A549 (cell line): ENCODE data around the gene RNU6-9.

Source experiments
- EP300 ChIP-seq, 2 experiments: fragments of >200 bp; sonication (Bioruptor Twin); formaldehyde crosslinking; IDR thresholded peaks; 2 replicates in 1 of 2; 3 replicates in 1 of 2; pipeline ENCODE4 v1.6.1; 2016 to 2017
- HMGXB4 ChIP-seq: fragments of 250-450 bp; sonication (Bioruptor Pico); IDR thresholded peaks from 2 replicates; pipeline ENCODE4 v1.5.0; 2021; ENCODE audit warnings: mild to moderate bottlenecking, moderate library complexity, borderline replicate concordance
- JUNB ChIP-seq: fragments of >200 bp; sonication (Bioruptor Twin); formaldehyde crosslinking; IDR thresholded peaks from 2 replicates; pipeline ENCODE4 v1.6.1; 2016
- MAZ ChIP-seq: fragments of 150-350 bp; IDR thresholded peaks from 2 replicates; pipeline ENCODE4 v1.6.1; 2014; ENCODE audit warnings: antibody characterized with exemption, low read depth, low read length, borderline replicate concordance
- MYC ChIP-seq: IDR thresholded peaks from 2 replicates; pipeline ENCODE4 v1.6.1; 2012; ENCODE audit warnings: mild to moderate bottlenecking, inconsistent platforms, low read length, improper control_type of control experiment, borderline replicate concordance
- ZSCAN20 ChIP-seq: fragments of 250-450 bp; sonication (Bioruptor Pico); IDR thresholded peaks from 2 replicates; pipeline ENCODE4 v1.8.0; 2022; ENCODE audit warnings: mild to moderate bottlenecking, moderate library complexity
- TF ChIP-seq, protein P1 (sequence below): fragments of >200 bp; sonication (Bioruptor Twin); formaldehyde crosslinking; IDR thresholded peaks from 3 replicates; pipeline ENCODE4 v1.5.1; 2016
- TF ChIP-seq, protein P2 (sequence below): fragments of 150-350 bp; IDR thresholded peaks from 2 replicates; pipeline ENCODE4 v1.6.1; 2014; ENCODE audit warnings: low read depth, mild to moderate bottlenecking, low read length

DNA sequence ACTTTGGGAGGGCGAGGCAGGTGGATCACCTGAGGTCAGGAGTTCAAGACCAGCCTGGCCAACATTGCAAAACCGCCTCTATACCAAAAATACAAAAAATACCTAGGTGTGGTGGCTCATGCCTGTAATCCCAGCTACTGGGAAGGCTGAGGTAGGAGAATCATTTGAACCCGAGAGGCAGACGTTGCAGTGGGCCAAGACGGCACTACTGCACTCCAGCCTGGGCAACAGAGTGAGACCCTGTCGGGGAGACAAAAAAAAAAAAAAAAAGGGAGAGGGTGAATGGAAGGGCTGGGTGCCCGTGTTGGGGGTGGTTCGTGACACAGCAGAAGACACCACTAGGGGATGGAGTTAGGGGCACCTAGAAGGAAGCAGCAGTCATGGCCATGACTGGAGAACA lies 23.0 kb upstream of the RNU6-9 start:
- TF ChIP-seq HMGXB4 (CRISPR knock-in tag) (no peak), EP300 (IDR thresholded peaks at IDR 0.05) (no peak), MYC (no peak), ZSCAN20 (CRISPR knock-in tag) (no peak), MAZ (no peak), JUNB (no peak)
- TF ChIP-seq, protein P1, sequence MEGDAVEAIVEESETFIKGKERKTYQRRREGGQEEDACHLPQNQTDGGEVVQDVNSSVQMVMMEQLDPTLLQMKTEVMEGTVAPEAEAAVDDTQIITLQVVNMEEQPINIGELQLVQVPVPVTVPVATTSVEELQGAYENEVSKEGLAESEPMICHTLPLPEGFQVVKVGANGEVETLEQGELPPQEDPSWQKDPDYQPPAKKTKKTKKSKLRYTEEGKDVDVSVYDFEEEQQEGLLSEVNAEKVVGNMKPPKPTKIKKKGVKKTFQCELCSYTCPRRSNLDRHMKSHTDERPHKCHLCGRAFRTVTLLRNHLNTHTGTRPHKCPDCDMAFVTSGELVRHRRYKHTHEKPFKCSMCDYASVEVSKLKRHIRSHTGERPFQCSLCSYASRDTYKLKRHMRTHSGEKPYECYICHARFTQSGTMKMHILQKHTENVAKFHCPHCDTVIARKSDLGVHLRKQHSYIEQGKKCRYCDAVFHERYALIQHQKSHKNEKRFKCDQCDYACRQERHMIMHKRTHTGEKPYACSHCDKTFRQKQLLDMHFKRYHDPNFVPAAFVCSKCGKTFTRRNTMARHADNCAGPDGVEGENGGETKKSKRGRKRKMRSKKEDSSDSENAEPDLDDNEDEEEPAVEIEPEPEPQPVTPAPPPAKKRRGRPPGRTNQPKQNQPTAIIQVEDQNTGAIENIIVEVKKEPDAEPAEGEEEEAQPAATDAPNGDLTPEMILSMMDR = no peak
- TF ChIP-seq, protein P2, sequence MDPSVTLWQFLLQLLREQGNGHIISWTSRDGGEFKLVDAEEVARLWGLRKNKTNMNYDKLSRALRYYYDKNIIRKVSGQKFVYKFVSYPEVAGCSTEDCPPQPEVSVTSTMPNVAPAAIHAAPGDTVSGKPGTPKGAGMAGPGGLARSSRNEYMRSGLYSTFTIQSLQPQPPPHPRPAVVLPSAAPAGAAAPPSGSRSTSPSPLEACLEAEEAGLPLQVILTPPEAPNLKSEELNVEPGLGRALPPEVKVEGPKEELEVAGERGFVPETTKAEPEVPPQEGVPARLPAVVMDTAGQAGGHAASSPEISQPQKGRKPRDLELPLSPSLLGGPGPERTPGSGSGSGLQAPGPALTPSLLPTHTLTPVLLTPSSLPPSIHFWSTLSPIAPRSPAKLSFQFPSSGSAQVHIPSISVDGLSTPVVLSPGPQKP = no peak
